Tongue (tissue), 2 donors: Measurements from ENCODE around the gene TMEM156. TPM values are rescaled to one million over a fixed set of nuclear protein-coding genes. Genes with fewer than 3 reads are reported as not detected.

Experiments
- DNase-seq: peaks from one replicate; pipeline ENCODE4 v3.0.0-alpha.2; 2015
- total RNA-seq: library from RNA; depleted of rRNA; stranded (reverse); fragments of >200 nt; gene quantifications from one replicate; pipeline ENCODE4 v1.2.3, GENCODE V29; 2014

TMEM156 gene
- total RNA-seq, 1 donor from 2014 or later = 1.6 TPM

GRCh38 chr4:38924353-38924752 is 107.9 kb downstream of the TMEM156 start:
- no peak for DNase-seq

- no peak for DNase-seq
Measured at GRCh38 chr4:38923746-38924145, 108.5 kb downstream of the TMEM156 start.

- DNase-seq = no peak
Measured at GRCh38 chr4:38921151-38921550, 111.1 kb downstream of the TMEM156 start.

DNA sequence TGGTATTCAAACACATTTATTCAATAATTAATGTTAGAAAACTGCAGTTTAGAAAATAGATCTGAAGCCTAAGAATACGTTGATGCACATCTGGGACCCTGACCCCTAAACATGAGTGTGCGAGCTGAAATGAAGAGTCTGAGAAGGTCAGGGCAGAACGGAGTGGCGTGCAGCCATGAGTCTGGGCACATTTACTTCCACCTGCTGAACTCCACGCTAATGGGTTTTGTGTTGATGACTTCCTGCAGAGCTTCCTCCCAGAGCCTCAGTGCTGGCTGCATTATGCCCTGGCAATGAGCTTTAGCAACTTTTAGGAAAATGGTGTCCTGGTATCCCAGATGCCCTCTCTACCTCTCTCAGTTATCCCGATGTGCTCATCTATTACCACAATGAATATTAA is 111.5 kb downstream of the TMEM156 start:
- DNase-seq = no peak

DNA sequence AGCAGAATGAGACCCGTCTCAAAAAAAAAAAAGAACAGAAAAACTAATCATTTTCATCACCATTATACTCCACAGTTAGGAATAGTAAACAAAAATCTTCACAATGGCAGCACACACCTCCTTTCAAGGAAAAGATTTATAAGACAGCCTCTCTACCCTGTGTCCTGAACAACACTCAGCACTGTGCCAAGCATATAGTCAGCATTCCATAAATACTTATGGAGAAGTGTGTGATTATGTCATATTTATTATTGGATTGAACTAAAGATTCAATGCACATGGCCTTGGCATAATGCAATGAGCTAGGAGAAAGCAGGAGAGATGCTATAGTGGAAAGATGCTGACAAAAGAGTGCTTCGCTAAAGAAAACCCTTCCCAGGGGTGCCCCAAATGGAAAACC is 112.0 kb downstream of the TMEM156 start:
- no peak for DNase-seq

DNA sequence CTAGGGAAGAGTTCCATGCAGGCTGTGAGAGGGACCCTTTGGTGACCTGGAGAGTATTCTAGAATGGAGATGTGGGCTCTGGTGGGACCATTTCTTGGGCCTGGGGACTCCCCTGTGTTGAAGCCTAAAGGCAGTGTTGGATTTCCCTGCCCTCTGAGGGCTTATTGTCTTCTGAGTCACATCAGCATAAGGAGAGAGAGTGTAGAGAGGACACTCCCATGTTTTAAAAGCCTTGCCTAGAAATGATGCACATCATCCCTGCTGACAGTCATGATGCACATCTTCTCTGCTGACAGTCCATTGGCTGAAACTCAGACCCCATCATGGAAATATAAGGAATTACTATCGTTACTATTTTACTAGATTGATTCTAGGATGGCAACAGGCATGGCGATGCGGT is 112.7 kb downstream of the TMEM156 start:
- DNase-seq = no peak

DNA sequence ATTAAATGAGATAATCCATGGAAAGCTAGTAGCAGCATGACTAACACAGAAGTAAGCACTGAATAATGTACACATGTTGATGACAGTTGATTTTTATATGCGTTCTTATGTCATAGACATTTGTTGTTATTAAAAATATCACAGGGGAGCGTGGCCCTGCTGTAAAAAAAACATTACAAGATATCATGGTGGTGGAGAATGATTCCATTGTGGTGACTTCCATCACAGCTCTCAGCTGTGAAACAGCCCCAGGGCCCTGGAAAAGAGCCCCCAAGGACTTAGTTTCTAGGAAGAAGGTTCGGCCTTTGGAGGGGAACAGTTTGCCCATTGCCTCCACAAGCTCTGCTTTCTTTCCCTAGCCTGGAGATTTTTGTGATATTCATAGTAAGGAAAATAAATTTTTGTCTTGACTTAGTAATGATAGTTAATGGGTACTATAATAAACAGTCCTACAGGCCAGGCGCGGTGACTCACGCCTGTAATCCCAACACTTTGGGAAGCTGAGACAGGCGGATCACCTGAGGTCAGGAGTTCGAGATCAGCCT is 114.7 kb downstream of the TMEM156 start:
- no peak for DNase-seq

Other genes starting within 250 kb of the TMEM156 start
- 0.41 TPM for gene TLR10, start 249.4 kb downstream of the TMEM156 start, total RNA-seq
- gene TLR1, start 227.6 kb downstream of the TMEM156 start, total RNA-seq = 7.7 TPM
- 1.9 TPM for gene TLR6, start 175.6 kb downstream of the TMEM156 start, total RNA-seq
- gene FAM114A1, start 164.6 kb downstream of the TMEM156 start, total RNA-seq = 129 TPM
- 29.5 TPM for gene KLHL5, start 29.8 kb upstream of the TMEM156 start, total RNA-seq
- 33.4 TPM for gene WDR19, start 150.1 kb upstream of the TMEM156 start, total RNA-seq